ENCODE measurements around the gene UBB.

GRCh38 chr17:16418685-16419068, 37.8 kb downstream of the UBB start:
- TF ChIP-seq CTCF (IDR thresholded peaks at IDR 0.05; ENCODE audit: low read depth, low read length, poor library complexity, severe bottlenecking), result no peak
- TF ChIP-seq EZH2phosphoT487 (IDR thresholded peaks at IDR 0.05; ENCODE audit: borderline replicate concordance, low read length), result no peak
